A204.1 (cell line): ENCODE data around the gene GPI.

Experiments
- FAIRE-seq: peaks from 2 replicates; lab custom pipeline; 2012; peaks lifted over from hg19 to GRCh38; lab: Jason Lieb, UNC

The GPI gene

GRCh38 chr19:34404109-34404909 lies 39.3 kb downstream of the GPI start, which contains the start of gene PDCD2L:
Gene PDCD2L, plus strand, starts transcription at chr19:34404399. Its CDS starts 32 bp downstream, at chr19:34404431.
- peak; percentile 71 for FAIRE-seq

GRCh38 chr19:34405892-34406660 lies 41.1 kb downstream of the GPI start:
- no peak for FAIRE-seq

DNA sequence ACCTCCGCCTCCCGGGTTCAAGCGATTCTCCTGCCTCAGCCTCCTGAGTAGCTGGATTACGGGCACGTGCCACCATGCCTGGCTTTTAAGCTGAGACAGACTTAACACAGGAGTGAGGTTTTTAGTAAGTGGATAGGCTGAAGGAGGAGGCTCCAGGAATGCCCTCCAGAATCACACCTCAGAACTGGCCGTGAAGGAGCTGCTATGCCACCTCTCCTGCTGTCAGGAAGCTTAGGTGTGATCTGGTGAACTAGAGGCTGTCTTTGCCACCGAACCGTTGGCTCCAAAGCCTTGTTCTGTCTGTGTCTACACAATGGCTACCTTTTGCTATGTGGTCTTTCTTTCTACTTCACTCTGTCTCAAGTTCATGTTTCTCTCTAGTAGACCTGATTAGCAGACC lies 43.4 kb downstream of the GPI start:
- no peak for FAIRE-seq

DNA sequence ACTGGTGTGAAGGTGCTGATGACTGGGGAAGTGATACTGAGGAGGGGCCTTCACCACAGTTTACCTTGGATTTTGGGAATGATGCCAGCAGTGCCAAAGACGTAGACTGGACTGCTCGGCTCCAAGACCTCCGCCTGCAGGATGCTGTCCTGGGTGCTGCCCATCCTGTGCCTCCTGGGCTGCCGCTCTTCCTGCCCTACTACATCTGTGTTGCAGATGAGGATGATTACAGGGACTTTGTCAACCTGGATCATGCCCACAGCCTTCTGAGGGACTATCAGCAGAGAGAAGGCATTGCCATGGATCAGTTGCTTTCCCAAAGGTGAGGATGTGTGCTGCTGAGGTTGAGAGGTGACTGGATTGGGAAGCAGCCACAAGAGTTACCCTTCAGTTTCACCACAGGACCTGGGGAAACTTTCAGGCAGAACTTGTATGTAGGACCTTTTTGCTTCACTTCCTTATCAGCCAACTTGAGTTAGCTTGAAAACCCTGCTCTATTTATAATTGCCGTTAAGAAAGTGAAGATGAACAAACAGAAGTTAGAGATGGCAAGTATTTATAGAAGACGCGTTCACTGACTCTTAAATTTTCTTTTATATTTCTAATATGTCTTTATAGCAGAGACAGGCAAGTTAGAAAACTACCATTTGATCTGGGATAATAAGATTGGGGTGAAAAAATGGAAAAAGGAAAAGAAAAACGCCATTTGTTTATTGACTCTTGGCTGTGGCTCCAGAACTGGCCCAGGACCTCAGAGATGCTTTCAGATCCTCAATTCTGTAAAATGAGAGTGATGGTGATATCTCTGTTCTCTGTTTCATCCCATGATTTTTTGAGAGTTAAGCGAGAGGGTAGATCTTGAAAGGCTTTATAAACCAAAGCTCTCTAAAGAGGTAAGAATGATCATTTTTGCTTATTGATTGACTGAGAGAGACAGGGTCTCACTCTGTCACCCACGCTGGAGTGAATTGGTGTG lies 44.5 kb downstream of the GPI start:
- no peak for FAIRE-seq

DNA sequence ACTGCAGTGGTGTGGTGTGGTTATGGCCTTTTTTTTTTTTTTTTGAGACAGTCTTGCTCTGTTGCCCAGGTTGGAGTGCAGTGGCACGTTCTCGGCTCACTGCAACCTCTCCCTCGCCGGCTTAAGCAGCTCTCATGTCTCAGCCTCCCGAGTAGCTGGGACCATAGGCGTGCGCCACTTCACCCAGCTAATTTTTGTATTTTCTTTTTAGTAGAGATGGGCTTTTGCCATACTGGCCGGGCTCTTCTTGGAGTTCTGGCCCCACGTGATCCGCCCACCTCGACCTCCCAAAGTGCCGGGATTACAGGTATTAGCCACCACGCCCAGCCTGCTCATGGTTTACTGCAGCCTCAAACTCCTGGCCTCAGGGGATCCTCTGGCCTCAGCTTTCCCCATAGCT lies 46.2 kb downstream of the GPI start:
- FAIRE-seq: no peak

DNA sequence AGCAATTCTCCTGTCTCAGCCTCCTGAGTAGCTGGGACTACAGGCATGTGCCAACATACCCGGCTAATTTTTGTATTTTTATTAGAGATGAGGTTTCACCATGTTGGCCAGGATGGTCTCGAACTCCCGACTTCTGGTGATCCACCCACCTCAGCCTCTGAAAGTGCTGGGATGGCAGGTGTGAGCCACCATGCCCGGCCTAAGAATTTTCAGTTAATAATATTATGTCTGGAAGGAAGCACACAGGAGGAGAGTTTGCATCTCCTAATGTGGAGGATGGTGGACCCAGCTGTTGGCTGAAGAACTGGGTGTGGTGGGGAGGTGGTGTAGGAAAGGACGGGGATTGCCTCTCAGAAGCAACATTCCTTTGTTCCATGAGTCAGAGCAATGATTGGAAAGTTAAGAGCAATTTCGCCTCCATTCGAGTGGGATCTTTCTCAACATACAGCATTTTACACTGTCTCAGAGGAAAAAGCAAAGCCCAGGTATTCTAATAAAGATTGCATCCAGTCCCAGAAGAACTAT lies 51.1 kb downstream of the GPI start:
- no peak for FAIRE-seq

DNA sequence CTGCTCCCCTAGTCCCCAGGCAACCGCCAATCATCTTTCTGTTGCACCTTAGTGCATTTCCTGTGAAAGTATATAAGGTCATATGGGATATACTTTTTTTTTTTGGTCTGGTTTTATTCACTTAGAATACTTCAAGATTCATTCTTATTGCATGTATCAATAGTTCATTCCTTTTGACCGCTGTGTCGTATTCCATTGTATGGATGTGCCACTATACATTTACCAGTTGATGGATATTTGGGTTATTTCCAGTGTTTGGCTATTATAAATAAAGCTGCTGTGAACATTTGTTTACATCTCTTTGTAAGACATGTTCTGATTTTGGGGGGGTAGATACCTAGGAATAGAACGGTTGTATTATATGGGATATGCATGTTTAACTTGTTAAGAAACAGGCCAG lies 53.3 kb downstream of the GPI start:
- FAIRE-seq: no peak

DNA sequence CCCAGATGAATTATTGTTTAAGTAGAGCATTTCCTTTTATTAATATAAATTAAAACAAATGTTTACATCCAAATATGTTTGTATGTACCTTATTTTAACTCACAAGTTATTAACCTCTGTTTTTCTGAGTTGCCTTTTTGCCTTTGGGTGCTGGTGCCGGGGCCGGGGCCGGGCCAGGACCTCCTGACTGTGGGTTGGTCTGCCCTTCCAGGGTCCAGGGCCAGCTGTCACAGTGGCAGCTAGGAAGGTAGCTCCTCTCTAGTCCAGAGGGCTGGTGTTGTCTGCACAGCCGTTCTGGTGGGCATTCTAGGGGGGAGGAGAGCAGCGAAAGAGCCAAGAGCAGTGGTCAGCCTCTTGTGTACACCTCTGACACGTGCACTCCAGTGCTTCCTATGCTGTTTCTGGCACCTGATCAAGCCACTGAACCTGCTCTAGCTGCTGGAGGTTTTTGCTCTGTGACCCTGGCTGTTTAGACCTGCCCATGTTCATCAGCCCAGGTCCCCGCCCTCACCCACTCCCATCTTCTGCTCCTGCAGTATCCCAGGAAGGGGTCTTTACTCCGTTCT lies 61.2 kb downstream of the GPI start:
- FAIRE-seq: no peak

DNA sequence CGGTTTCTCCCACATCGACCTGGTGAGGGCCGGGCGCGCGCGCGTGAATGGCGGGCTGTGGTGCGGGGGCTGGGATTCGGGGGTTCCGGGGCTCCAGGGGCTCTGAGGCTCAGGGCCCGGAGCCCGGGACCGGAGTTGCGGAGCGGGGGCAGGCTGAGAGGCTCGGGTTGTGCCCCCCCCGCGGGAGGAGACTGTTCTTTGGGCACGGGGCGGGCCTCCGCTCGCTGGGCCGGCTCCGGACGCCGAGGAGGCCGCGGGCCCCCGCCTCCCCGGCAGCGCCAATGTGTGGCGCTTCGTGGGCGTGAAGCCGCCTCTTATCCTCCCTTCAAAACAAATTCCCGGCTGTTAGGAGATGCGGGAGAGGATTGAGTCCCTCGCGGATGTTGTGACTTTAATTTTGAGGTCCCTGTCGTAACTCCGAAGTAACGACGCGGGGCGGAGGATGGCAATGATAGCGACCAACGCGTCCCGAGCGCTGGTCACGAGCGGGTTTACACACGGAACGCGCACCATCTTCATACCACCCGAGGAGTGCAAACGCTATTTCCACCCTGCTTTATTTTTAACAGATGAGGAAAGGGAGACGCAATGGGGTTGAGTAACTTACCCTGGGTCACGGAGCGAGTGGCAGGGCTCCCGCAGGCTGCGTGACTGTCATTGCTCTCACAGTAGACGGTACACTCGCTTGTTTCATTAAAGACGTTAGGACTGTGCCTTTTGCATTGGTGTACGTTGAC lies 63.7 kb downstream of the GPI start:
- no peak for FAIRE-seq

- no peak for FAIRE-seq
These were observed 64.6 kb downstream of the GPI start for GRCh38 chr19:34429553-34429952.

DNA sequence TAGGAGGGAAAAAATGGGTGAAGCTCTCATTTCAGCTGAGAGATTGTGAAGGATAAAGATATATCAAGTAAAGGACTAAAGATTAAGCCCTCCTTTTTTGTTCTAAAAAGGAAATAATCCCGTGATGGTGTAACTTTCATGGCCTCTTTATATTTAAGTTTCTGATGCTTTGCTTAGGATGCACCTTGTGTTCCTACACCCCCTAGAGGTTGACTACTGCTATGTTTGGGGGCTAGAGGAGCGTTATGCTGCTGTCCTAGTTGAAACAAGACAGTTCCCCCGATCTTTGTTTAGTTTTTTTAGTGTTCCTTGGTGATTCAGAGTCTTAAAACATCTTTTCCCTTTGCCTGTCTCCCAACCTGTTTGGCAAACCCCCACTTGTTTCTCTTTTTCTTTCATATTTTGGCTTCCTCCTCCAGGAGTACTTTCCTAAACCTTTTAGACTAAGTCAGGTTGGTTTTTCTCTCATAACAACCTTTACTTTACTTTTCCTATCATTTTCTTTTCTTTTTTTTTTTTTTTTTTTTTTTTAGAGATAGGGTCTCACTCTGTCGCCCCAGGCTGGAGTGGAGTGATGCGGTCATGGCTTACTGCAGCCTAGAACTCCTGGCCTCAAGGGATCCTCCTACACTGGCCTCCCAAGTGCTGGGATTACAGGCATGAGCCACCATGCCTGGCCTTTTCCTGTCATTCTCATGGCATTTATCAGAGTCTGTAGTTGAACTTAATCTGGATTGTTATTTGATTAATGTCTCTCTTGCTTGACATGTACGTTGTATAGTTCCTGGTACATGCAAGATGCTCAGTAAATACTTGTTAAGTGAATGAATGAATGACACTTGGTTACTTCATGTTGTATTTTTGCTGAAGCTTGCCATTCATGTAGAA lies 66.0 kb downstream of the GPI start:
- FAIRE-seq: peak; percentile 14

DNA sequence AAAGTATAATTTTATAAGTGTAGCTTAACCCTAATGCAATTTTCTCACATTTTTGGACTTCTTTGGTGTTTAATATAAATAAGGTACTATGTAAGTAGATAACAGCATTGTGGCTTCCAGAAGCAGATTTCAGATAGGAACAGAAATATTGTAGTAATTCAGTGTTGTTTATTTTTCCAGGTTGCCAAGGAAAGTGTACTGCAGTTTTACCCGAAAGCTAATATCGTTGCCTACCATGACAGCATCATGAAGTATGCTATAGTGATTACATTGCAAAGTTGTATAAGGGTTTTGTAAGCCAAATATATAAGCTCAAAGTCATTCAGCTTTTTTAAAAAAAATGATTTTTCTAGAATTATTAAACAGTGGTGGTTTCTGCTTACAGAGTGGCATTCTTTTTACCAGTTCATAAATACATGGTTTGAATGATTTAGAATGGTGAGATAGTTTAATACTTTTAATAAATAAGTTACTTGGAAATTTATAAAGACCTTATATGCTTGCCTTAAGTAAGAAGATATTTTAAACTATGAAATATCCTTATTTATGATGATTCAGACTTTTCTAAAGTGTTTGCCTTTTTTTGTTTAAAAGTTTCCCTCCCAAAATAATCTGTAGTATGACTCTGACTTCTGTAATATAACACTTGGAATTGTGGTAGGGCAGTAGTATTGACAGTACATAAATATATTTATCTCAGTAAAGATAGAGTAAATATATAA lies 66.8 kb downstream of the GPI start:
- FAIRE-seq: no peak

- FAIRE-seq: no peak
These were observed 67.8 kb downstream of the GPI start for GRCh38 chr19:34432797-34433196.

DNA sequence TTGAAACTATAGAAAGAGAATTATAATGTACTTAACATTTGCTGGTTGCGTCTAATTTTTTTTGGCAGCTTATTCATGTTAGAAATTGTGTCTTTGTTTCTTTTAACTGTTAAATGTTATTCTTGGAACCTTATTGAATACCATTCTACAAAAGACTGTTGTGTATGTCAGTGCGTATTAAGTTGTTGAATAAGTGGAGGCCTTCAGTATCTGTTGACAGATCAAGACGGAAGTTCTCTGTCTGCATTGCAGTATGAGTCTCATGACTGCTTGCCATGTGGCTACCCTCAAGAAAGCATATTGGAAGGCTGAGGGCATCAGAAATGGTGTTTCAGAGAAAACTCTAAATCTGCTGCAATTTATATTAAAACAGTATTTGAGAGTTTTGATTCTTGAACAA lies 71.7 kb downstream of the GPI start:
- FAIRE-seq: no peak

- no peak for FAIRE-seq
These were observed 83.2 kb downstream of the GPI start for GRCh38 chr19:34448191-34448590.
